Lower lobe of right lung (tissue), 2 donors: Measurements from ENCODE around the gene ZNF398. TPM values are rescaled to one million over a fixed set of nuclear protein-coding genes. Genes with fewer than 3 reads are reported as not detected.

ENCODE experiments used
- ATAC-seq, 2 donors: fragments of 200-7000 bp; cut with Tn5 transposase; one replicate each; pipeline ENCODE4 v1.9.1; 2020 to 2022; ENCODE audit warnings: mild to moderate bottlenecking in 2 of 2, moderate library complexity in 2 of 2
- DNase-seq: peaks from one replicate; pipeline ENCODE4 v3.0.0-alpha.2; 2020
- H3K27ac ChIP-seq: fragments of 200-600 bp; one replicate; pipeline ENCODE4 v1.8.0; 2022
- H3K27me3 ChIP-seq: fragments of 200-600 bp; one replicate; pipeline ENCODE4 v1.8.0; 2022; ENCODE audit warnings: low read depth
- H3K36me3 ChIP-seq: fragments of 200-600 bp; one replicate; pipeline ENCODE4 v1.8.0; 2022; ENCODE audit warnings: mild to moderate bottlenecking
- H3K4me1 ChIP-seq: fragments of 200-600 bp; one replicate; pipeline ENCODE4 v1.8.0; 2022
- H3K4me3 ChIP-seq: fragments of 200-600 bp; one replicate; pipeline ENCODE4 v1.8.0; 2022; ENCODE audit warnings: mild to moderate bottlenecking
- H3K9me3 ChIP-seq: fragments of 200-600 bp; one replicate; pipeline ENCODE4 v1.8.0; 2022
- intact Hi-C: fragments of 100-400 bp; cut with DNase I; formaldehyde crosslinking; loops from one replicate; pipeline ENCODE4 v1.11.0; 2022
- total RNA-seq: library from RNA; stranded (reverse); fragmentation: NEBNext Ultra II Directional; extraction: Animal tissue kit (Norgen Biotek cat#: 25700); gene quantifications from one replicate; pipeline ENCODE4 v1.2.1, GENCODE V29; 2021
- TF ChIP-seq, protein P1 (sequence below): fragments of 200-600 bp; IDR thresholded peaks from one replicate; pipeline ENCODE4 v1.8.0; 2022; ENCODE audit warnings: antibody characterized with exemption, mild to moderate bottlenecking
- donor health status: DM: no; HTN: yes; CAD: no; lungs with severe emphysema.

The ZNF398 gene
- total RNA-seq, 1 donor from 2014 or later: 13.2 TPM

DNA sequence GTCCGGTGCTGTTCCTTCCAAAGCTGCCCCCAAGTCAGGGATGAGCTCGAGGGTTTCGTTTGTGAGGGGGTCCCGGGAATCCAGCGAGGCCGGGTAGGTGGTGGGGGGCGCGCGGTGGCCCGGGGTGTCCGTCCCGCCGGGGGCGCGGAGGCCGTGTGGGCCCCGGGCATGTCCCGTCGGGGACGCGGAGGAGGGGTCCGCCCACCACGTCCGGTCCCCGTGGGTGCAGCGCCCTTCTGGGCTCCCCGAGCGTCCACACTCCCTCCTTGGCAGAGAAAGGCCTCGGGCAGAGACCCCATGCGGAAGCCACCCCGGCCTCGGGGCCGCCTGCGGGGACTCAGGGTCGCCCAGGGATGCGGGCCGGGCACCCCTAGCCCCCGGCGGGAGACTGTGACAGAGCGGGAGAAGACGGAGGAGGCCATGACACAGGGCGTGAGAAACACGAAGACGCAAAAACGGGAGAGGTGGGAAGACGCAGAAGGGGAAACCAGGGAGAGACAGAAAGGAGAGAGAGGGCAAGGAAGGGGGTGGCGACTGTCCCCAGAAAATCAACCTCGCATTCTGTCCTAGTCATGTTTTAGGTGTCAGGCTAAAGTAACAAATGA lies 20.5 kb upstream of the ZNF398 start:
- peaks cover 11% of the 10 kb centered on the region for H3K36me3 ChIP-seq
- H3K27me3 ChIP-seq: no peaks in the 10 kb centered on the region
- no peaks in the 10 kb centered on the region for H3K9me3 ChIP-seq
- TF ChIP-seq, protein P1, sequence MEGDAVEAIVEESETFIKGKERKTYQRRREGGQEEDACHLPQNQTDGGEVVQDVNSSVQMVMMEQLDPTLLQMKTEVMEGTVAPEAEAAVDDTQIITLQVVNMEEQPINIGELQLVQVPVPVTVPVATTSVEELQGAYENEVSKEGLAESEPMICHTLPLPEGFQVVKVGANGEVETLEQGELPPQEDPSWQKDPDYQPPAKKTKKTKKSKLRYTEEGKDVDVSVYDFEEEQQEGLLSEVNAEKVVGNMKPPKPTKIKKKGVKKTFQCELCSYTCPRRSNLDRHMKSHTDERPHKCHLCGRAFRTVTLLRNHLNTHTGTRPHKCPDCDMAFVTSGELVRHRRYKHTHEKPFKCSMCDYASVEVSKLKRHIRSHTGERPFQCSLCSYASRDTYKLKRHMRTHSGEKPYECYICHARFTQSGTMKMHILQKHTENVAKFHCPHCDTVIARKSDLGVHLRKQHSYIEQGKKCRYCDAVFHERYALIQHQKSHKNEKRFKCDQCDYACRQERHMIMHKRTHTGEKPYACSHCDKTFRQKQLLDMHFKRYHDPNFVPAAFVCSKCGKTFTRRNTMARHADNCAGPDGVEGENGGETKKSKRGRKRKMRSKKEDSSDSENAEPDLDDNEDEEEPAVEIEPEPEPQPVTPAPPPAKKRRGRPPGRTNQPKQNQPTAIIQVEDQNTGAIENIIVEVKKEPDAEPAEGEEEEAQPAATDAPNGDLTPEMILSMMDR: no peak
- H3K4me3 ChIP-seq: peak overlapping the region; percentile 99
- ATAC-seq (peak; percentile 86 to 90), DNase-seq (peak; percentile 82)
- peaks cover 17% of the 10 kb centered on the region for H3K4me1 ChIP-seq
- intact Hi-C loops: no loop called here
- H3K27ac ChIP-seq: peak overlapping the region; percentile 96

DNA sequence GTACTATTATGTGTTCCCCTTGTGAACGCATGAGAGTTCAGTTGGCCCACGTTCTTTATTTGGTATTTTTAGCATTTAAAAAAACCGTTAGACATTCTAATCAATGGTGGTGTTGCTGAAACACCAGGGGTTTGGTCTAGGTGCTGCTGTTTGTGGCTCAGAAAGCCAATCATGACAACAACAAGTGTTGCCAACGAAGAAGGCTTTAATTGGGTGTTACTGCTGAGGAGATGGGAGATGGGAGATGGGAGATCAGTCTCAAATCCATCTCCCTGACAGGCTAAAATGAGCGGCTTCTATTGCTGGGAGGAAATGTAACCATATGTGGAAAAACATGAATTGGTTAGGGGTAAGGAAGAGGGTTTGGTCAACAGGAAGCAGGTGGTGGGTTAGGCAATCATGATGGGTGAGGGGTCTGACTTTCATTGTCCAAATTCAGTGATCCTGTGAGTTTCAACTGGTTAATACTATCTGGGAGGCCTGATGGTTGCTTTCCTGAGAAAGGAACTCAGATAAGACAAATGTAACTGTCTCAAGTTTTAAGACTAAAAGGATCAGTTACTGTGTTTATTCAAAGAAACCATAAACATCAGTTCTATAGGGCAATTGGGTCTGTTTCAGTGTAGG lies 16.6 kb upstream of the ZNF398 start:
- no peak for ATAC-seq
- Histone ChIP-seq H3K36me3 (peaks cover 21% of the 10 kb centered on the region), H3K27me3 (no peaks in the 10 kb centered on the region), H3K4me3 (no peak overlapping the region), H3K4me1 (peaks cover 6% of the 10 kb centered on the region), H3K9me3 (no peaks in the 10 kb centered on the region), H3K27ac (no peak overlapping the region)
- intact Hi-C loops: no loop called here
- TF ChIP-seq, protein P1: no peak
- no peak for DNase-seq

DNA sequence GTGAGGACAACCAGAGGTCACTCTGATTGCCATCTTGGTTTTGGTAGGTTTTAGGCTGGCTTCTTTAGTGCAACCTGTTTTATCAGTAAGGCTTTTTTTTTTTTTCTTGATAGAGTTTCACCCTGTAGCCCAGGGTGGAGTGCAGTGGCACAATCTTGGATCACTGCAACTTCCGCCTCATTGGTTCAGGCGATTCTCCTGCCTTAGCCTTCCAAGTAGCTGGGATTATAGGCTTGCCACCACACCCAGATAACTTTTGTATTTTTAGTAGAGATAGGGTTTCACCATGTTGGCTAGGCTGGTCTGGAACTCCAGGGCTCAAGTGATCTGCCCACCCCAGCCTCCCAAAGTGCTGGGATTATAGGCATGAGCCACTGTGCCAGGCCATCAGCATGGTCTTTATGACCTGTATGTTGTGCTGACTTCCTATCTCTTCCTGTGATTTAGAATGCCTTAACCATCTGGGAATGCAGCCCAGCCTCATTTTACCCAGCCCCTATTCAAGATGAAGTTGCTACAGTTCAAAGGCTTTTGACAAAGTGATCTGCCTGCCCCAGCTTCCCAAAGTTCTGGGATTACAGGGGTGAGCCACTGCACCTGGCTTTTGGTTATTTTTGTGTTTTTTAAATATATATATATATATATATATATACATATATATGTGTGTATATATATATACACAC lies 14.1 kb upstream of the ZNF398 start:
- Histone ChIP-seq H3K27ac (no peak overlapping the region), H3K4me1 (peaks cover 2% of the 10 kb centered on the region), H3K36me3 (peaks cover 21% of the 10 kb centered on the region), H3K9me3 (no peaks in the 10 kb centered on the region), H3K27me3 (no peaks in the 10 kb centered on the region), H3K4me3 (no peak overlapping the region)
- no peak for DNase-seq
- ATAC-seq: no peak
- intact Hi-C loops: no loop called here
- TF ChIP-seq, protein P1: no peak

DNA sequence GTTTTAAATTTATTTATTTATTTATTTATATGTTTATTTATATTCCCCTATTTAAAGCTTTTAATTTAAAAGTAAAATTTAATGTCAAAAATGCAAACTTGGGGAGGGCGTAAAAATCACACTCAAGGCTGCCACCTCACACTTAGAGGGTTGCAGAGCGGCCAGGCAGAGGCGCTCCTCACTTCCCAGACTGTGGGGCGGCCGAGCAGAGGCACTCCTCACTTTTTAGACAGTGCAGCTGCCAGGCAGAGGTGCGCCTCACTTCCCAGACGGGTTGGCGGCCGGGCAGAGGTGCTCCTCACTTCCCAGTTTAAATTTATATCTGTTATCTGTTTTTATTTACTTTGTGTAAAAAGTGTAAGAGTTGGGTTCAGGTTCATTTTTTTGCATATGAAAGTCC lies 11.1 kb upstream of the ZNF398 start:
- ATAC-seq (no peak), DNase-seq (no peak)
- intact Hi-C loops: no loop called here
- H3K36me3 ChIP-seq: peaks cover 15% of the 10 kb centered on the region
- no peak overlapping the region for H3K4me3 ChIP-seq
- no peaks in the 10 kb centered on the region for H3K4me1 ChIP-seq
- no peak overlapping the region for H3K27ac ChIP-seq
- no peaks in the 10 kb centered on the region for H3K9me3 ChIP-seq
- TF ChIP-seq, protein P1: no peak
- H3K27me3 ChIP-seq: no peaks in the 10 kb centered on the region

DNA sequence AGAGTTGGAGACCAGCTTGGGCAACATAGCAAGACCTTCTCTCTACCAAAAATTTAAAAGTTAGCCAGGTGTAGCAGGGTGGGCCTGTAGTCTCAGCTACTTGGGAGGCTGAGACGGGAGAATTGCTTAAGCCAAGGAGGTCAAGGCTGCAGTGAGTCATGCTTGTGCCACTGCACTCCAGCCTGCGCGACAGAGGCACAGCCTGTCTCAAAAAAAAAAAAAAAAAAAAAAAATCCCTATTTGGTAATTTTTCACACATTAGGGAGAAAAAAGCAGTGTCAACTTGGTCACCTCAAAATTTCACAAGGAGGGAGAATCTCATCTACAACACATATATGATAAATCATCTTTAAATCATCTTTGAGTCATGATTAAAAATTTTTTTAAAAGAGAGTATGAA lies 6.4 kb upstream of the ZNF398 start:
- peaks cover under 1% of the 10 kb centered on the region for H3K4me1 ChIP-seq
- H3K36me3 ChIP-seq: no peaks in the 10 kb centered on the region
- H3K9me3 ChIP-seq: no peaks in the 10 kb centered on the region
- intact Hi-C loops: no loop called here
- no peak for ATAC-seq
- TF ChIP-seq, protein P1: no peak
- H3K27ac ChIP-seq: no peak overlapping the region
- no peak for DNase-seq
- no peak overlapping the region for H3K4me3 ChIP-seq
- no peaks in the 10 kb centered on the region for H3K27me3 ChIP-seq
